Osteoblast (primary cell): ENCODE measurements around the gene SDCBP2. TPM values are rescaled to one million over a fixed set of nuclear protein-coding genes. Genes with fewer than 3 reads are reported as not detected.

Source experiments
- DNase-seq: peaks from one replicate; pipeline ENCODE4 v3.0.0; 2011; ENCODE audit warnings: low spot score, mixed read lengths; ENCODE audit not compliant: insufficient read length; ENCODE audit errors: missing footprints
- H2AFZ ChIP-seq: 2 replicates; pipeline ENCODE4 v1.6.0; 2011; ENCODE audit warnings: mild to moderate bottlenecking, low read length
- H3K27ac ChIP-seq: 2 replicates; pipeline ENCODE4 v1.5.1; 2011; ENCODE audit warnings: mild to moderate bottlenecking, low read depth, low read length, moderate library complexity
- H3K27me3 ChIP-seq: 2 replicates; pipeline ENCODE4 v1.6.0; 2012; ENCODE audit warnings: mild to moderate bottlenecking, control low read depth, inconsistent platforms, low read length, moderate library complexity; ENCODE audit not compliant: insufficient read depth
- H3K36me3 ChIP-seq: 2 replicates; pipeline ENCODE4 v1.5.1; 2011; ENCODE audit warnings: mild to moderate bottlenecking, low read length, control low read depth, moderate library complexity; ENCODE audit not compliant: insufficient read depth
- H3K4me1 ChIP-seq: 2 replicates; pipeline ENCODE4 v1.5.1; 2011; ENCODE audit warnings: mild to moderate bottlenecking, low read length, control low read depth, moderate library complexity; ENCODE audit not compliant: insufficient read depth
- H3K4me2 ChIP-seq: 2 replicates; pipeline ENCODE4 v1.6.0; 2011; ENCODE audit warnings: mild to moderate bottlenecking, low read length; ENCODE audit not compliant: insufficient read depth
- H3K4me3 ChIP-seq: fragments of 200-600 bp; sonication (generic); 3 replicates; pipeline ENCODE4 v1.5.1; 2012; ENCODE audit warnings: mild to moderate bottlenecking, low read length, inconsistent platforms; ENCODE audit not compliant: insufficient read depth
- H3K79me2 ChIP-seq: 2 replicates; pipeline ENCODE4 v1.6.0; 2012; ENCODE audit warnings: mild to moderate bottlenecking, low read length, control low read depth, inconsistent platforms; ENCODE audit not compliant: insufficient read depth
- H3K9me3 ChIP-seq: 2 replicates; pipeline ENCODE4 v1.5.1; 2011; ENCODE audit warnings: low read depth, low read length, control low read depth
- H4K20me1 ChIP-seq: 2 replicates; pipeline ENCODE4 v1.6.0; 2012; ENCODE audit warnings: mild to moderate bottlenecking, low read length, control low read depth; ENCODE audit not compliant: insufficient read depth
- total RNA-seq: library from RNA; depleted of rRNA; stranded (reverse); fragments of >200 nt; gene quantifications from 2 replicates; pipeline ENCODE4 v1.2.3, GENCODE V29; 2012
- TF ChIP-seq, protein P1 (sequence below): IDR thresholded peaks from 2 replicates; pipeline ENCODE4 v1.5.1; 2011; ENCODE audit warnings: mild to moderate bottlenecking, low read depth, low read length, moderate library complexity; ENCODE audit errors: extremely low read depth

The SDCBP2 gene
- total RNA-seq, 1 donor, result 2.2 TPM

DNA sequence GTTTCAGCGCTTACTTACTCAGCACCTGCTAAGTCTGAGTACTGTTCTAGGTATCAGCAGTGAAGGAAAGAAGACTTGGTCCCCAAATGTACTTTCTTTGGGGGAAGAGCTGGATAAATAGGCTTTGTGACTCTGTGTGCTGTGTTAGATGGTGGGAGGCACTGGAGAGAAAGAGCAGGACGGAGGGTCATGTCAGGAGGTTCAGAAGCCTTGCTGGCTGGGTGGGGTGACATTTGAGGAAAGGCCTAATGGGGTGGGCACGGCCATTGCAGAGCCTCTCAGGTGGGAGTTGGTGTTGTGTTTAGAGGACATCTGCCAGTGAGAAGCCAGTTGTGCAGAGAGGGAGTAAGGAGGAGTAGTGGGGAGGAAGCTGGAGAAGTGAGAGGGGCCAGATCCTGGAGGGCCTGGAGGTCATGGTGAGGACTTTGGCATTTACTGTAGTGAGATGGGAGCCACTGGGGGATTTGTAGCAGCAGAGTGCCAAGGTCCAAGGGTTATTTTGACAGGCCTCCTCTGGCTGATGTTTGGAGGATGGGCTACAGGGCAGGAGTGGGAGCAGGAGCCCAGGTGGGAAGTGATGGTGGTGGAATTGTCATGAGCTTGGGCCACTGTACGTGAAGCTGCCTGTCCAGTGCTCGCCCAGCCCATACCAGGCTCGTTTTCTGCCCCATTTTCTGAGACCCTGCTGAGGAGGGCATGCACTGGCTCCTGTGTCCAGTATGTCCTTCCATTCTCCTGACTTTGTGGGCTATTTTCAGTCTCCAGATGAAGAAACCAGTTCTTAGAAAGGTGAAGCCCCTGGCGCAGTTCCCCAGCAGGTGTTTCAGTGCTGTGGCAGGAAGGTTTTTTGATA is 886 bp downstream of the SDCBP2 start:
- TF ChIP-seq, protein P1, sequence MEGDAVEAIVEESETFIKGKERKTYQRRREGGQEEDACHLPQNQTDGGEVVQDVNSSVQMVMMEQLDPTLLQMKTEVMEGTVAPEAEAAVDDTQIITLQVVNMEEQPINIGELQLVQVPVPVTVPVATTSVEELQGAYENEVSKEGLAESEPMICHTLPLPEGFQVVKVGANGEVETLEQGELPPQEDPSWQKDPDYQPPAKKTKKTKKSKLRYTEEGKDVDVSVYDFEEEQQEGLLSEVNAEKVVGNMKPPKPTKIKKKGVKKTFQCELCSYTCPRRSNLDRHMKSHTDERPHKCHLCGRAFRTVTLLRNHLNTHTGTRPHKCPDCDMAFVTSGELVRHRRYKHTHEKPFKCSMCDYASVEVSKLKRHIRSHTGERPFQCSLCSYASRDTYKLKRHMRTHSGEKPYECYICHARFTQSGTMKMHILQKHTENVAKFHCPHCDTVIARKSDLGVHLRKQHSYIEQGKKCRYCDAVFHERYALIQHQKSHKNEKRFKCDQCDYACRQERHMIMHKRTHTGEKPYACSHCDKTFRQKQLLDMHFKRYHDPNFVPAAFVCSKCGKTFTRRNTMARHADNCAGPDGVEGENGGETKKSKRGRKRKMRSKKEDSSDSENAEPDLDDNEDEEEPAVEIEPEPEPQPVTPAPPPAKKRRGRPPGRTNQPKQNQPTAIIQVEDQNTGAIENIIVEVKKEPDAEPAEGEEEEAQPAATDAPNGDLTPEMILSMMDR, result no peak
- Histone ChIP-seq H3K79me2 (peaks cover 66% of the 10 kb centered on the region), H3K9me3 (no peaks in the 10 kb centered on the region), H3K4me3 (peak overlapping the region; percentile 91), H3K27me3 (no peaks in the 10 kb centered on the region), H3K27ac (peak overlapping the region; percentile 100), H4K20me1 (peaks cover 31% of the 10 kb centered on the region), H2AFZ (no peak overlapping the region), H3K4me2 (peak overlapping the region; percentile 95), H3K36me3 (peaks cover 9% of the 10 kb centered on the region), H3K4me1 (peaks cover 44% of the 10 kb centered on the region)
- DNase-seq, result no peak

DNA sequence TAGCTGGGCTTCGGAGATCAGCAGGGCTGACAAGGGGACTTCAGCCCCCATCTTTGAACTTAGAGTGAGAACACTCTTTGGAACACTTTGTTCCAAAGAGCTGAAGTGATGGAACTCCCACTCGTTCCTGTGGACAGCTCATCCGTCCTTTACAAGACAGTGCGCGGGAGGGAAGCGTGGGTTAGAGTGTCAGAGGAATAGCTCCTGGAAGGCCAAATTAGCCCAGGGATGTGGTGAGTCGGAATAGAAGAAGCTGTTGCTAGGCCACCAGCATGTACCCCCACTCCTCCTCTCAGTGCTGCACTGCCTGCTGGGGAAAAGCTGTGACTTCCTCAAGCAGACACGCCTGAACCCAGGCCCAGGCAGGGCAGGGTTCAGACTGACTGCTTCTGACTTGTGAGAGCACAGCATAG is 1.7 kb downstream of the SDCBP2 start:
- DNase-seq, result peak; percentile 81
- Histone ChIP-seq H3K4me3 (peak overlapping the region; percentile 91), H3K79me2 (peaks cover 58% of the 10 kb centered on the region)

DNA sequence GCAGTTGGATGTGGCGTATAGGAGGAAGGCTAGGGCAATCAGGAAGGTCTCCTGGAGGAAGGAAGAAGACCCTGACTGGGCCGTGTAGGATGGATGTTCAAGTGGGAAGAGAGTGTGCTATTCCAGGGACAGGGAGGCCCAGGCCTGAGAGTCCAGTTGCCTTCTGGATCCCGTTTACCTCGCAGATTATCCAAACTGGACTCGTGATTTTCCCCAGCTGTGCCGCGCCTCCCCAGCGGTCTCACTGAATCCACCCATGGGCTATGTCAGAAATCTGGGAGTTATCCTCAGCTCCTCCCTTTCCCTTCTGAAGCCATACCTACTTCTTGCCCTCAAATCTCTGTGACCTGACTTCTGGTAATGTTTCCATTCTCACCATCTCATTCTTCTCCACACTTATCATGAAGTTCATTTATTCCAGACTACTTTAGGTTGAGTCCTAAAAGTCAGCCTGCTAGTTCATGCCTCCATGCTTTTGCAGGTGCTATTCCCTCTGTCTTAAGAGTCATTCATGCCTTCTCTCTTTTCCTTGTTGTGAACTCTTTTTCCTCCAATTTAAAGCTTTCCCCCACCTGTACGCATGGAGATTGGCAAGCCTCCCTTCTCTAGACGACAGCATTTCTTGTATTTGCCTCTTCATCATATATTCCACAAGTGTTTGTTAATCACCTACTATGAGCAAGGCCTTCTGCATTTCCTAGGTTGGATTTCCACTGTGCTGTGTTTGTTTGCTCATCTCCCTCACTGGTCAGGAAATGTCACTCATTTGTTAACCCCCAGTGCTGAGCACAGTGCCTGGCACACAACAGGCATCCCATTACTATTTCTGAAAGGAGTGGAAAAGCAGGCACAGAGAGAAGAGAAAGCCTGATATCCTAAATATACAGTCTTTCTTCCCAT is 2.7 kb downstream of the SDCBP2 start:
- Histone ChIP-seq H3K27me3 (no peaks in the 10 kb centered on the region), H3K4me2 (peak overlapping the region; percentile 95), H4K20me1 (peaks cover 20% of the 10 kb centered on the region), H3K79me2 (peaks cover 48% of the 10 kb centered on the region), H3K4me3 (peak overlapping the region; percentile 91), H3K4me1 (peaks cover 54% of the 10 kb centered on the region), H2AFZ (peak overlapping the region; percentile 52), H3K27ac (peak overlapping the region; percentile 100), H3K9me3 (no peaks in the 10 kb centered on the region), H3K36me3 (no peaks in the 10 kb centered on the region)
- peak; percentile 69 for DNase-seq
- TF ChIP-seq, protein P1, result no peak

More for the DNA sequence above, 1.7 kb downstream of the SDCBP2 start:
- Histone ChIP-seq H2AFZ (peak overlapping the region; percentile 10), H3K4me1 (peaks cover 52% of the 10 kb centered on the region), H3K9me3 (no peaks in the 10 kb centered on the region), H3K27ac (peak overlapping the region; percentile 100), H3K27me3 (no peaks in the 10 kb centered on the region), H3K36me3 (peaks cover under 1% of the 10 kb centered on the region), H4K20me1 (peaks cover 25% of the 10 kb centered on the region), H3K4me2 (peak overlapping the region; percentile 95)
- TF ChIP-seq, protein P1, result no peak
